ENCODE data around the gene STAG1.

- TF ChIP-seq CTCF (IDR thresholded peaks at IDR 0.05): no peak
- TF ChIP-seq POLR2A (IDR thresholded peaks at IDR 0.05): no peak
These were observed 57.9 kb downstream of the STAG1 start for GRCh38 chr3:136694321-136694720.

Data from body of pancreas (tissue), 4 donors.